HG03575 (cell line): Measurements from ENCODE around the gene WLS.

Experiments
- ATAC-seq: cut with Tn5 transposase; IDR thresholded peaks from one replicate; pipeline ENCODE4 v1.9.1; 2021; ENCODE audit not compliant: unreplicated experiment, insufficient number of reproducible peaks, low FRiP score; ENCODE audit errors: extremely low read depth

WLS gene

DNA sequence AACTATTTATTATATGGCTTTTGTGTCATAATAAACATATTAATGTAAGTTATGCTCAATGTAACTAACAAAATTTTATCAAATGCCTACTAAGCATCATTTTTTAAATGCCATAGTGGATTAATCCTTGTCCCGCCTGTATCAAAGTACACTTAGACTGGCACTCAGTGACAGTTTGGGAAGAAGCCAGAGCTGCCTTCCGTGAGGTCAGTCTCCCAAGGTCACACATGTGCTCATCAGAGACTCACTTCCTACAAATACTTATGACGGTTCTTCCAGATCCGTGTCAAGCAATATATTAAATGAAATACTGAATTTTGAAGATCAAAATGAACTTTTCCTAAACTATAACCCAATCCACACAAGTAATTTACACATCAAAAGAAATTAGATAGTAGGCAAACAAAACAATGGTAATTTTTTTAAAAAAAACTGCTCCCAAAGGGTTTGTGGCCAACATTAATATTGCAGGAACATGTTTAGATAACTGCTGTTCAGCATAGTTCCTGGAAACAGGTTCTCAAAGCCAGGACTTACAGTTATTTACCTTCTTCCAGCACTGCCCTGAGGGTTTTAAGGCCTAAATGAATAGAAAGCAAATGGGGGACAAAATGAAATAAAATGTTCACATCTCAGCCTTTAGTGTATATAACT is 27.2 kb downstream of the WLS start:
- no peak for ATAC-seq

DNA sequence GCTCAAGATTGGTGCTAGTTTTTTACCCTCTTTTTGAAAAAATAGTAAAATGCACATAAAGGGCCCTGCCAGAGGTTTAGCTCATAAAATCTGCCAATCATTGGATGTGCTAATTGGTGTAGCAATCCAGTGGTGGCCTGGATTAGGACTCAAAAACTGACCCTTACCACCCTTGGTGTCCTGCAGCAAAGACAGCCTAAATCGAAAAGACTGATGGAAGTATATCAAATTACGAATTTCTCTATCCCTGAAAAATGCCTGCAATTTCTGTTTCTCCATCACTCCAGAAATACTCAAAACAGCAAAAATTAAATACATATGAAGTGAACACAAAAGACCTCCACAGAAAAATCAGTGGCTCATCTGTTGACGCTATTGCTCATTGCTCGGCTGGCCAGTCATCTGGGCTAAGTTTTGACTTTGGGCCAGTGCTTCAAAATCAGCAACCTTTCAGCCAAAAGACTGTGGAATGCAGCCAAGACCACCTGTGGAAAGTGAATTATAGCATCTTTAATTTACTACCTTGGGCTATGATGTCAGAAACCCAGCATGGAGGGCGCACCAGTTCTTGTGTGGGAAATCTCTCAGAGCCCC is 30.0 kb downstream of the WLS start:
- no peak for ATAC-seq

GRCh38 chr1:68201546-68202238 is 30.6 kb downstream of the WLS start:
- no peak for ATAC-seq

DNA sequence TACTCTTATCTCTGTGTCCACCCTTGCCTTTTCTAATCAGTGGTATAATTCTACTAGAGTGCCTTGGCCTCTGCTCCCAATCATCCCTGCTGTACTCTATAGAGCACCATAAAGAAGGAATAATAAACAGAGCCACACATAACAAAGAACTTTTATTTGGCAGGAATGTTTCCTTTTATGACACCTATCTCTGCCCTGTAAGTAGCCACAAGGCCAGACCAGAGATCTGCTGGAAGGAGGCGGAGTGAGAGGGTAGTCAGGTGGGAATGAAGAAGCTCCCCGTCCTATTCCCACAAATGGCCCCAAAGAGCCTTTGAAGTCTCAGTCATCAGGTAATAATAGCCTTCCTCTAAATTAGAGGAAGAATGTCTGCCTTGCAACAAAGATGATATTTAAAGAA is 32.7 kb downstream of the WLS start:
- ATAC-seq, result no peak

- no peak for ATAC-seq
These were observed 33.6 kb downstream of the WLS start for GRCh38 chr1:68198752-68199151.

DNA sequence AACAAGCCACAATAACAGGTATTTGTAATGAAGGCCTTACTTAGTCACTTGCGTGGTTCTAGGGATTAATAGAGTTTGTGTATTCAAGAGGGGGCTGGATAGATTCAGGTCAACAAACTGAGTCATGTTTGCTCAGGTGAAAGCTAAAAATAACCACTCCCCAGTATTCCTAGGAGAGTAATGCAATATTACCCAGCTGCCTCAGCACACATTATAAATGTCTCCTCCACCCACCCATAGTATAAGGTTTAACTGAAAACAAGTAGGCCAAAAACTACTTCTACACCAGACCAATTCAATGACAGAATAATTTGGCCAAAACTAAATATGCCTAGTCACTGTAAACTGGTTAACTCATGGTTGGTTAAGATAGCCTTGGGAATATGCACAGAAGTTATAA is 34.4 kb downstream of the WLS start:
- no peak for ATAC-seq

DNA sequence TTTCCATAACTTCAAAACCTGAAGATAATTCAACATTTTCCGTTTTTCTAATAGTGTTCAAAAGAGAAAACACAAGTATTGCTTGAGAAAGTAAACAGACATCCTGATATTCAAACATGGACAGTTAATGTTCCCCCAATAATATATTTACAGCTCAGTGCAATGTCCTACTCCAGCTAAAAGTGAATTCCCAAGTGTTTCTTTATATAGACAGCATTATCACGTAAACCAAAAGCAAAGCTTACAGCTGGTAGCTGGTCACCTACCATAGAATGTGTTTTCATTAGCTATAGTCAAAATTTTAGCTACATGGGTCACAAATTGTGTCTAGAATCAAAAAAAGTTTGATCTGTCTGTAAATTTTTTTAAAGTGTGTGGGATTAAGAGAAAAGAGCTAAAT is 34.9 kb downstream of the WLS start:
- ATAC-seq, result no peak

DNA sequence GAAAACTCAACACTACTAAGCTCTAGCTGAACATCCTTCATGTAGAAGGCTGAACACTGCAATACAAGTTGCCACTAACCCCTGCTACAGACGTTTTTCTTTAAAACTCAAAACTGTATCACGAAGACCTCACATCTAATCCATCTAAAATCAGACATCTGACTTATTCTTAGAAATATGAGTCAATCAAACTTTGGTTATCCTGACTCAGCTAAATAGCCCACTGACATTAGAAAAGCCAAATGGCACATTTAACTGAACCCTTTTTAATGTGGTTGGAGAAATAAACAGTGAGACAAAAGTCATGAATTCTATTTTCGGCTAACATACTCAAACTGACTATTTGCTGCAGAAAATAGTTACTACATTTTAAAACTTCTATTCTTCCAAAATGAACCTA is 35.6 kb downstream of the WLS start:
- ATAC-seq, result no peak

DNA sequence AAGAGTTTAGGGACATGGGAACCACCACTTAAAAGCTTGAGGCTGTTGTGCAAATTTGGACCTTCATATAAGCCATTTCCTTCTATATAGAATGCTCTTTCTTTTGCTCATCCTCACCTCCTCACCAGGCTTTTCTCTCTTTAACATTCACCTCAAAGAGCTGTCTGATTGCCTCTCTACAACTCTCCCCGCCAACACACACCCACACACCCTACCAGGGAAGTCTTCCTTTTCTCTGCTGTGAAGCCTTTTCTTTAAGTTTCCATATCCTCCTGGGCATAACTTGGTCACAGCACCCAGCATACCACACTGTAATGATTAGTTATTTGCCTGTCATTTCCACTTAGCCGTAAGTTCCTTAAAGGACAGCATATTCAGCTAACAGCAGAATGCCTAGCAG is 40.6 kb downstream of the WLS start:
- no peak for ATAC-seq

DNA sequence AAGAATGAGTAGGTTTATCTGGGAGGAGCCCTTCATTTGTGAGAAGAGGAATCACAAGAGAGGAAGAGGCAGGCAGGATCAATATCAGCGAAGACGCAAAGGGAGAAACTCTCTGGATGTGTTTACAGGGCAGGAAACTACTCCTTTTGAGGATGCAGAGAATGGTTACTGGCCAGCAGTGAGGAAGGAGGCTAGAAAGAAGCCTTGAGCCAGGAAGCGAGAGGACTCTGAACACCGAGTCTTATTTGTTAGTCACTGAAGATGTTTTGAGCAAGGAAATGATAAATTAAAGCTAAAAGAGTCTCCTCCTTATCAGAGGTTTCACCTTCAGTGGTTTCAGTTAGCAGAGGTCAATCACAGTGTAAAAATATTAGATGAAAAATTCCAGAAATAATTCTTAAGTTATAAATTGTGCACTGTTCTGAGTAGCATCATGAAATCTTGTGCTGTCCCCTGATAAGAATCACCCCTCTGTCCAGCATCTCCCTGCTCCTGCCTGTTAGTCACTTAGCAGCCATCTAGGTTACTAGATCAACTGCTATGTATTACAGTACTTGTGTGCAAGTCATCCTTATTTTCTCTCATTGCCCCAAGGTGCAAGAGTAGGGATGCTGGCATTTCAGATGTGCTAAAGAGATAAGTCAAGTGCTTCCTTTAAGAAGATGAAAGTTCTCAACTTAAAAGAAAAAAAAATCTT is 43.5 kb downstream of the WLS start:
- no peak for ATAC-seq

DNA sequence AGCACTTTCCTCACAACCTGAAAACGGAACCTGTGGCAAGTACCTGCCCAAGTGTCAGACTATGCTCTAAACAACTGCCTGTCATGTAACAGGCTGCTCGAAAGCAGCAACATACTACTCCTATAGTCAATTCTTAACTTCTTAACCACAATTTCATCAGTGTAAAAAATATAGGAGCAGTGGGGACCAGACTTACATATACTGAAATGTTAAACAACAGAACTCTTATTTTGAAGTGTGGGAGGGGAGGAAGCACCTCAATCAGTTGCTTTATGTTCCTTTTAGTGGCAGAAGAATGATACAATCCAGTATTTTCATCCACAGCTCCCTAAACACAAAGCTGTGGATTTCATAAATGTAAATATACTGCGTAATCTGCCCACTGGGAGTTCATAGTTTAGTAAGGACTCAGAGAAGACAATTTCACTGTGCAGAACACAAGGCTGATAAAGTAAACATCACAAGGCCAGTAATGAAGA is 44.2 kb downstream of the WLS start:
- no peak for ATAC-seq

- ATAC-seq, result no peak
These were observed 46.6 kb downstream of the WLS start for GRCh38 chr1:68185743-68186142.

- no peak for ATAC-seq
These were observed 48.4 kb downstream of the WLS start for GRCh38 chr1:68183895-68184294.

DNA sequence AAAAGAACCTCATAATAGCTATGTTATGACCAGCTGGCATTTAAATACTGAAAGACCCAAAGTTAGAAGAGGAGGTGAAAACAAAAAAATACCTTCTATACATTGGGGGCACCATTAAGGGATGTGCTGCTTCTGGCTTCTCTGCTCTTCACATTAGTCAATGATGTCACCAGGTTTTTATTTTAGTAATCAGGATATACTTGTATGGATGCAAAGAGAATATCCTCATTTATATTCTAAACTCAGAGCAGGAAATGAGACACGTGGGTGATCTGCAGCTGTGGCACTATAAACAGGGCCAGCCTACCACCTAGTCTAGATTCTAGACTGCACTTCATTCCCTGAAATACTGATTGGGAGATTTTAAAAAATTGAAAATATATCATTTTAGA is 51.2 kb downstream of the WLS start:
- no peak for ATAC-seq

DNA sequence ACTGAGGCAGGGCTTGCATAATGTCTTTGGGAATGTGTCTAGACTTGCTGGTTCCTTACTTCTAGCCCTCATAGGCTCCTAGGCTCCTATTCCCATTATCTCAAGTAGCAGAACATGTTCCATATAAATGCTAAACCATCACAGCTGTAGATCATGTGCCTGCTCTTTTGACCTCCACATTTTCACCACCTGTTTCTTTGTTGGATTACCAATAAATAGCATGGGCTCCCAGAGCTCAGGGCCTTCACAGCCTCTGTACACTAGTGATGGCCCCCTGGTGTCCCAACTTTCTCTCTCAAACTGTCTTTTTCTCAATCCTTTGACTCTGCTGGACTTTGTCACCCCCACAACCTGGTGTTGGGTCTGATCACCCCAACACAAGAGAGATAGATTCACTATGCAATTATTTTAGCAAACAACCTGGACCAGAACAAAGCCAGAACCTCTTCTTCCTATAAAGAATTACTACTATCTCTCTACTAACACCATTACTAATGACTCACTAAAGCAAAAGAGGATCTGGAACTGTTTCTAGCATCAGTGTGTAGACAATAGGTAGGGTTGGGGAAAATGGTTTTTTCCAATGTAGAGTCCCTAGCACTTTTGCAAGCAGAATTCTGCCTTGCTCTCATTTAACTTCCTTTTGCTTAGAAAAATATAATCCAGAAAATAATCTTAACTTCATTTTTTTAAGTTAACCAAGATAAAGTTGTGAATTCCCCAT is 51.7 kb downstream of the WLS start:
- ATAC-seq, result no peak

DNA sequence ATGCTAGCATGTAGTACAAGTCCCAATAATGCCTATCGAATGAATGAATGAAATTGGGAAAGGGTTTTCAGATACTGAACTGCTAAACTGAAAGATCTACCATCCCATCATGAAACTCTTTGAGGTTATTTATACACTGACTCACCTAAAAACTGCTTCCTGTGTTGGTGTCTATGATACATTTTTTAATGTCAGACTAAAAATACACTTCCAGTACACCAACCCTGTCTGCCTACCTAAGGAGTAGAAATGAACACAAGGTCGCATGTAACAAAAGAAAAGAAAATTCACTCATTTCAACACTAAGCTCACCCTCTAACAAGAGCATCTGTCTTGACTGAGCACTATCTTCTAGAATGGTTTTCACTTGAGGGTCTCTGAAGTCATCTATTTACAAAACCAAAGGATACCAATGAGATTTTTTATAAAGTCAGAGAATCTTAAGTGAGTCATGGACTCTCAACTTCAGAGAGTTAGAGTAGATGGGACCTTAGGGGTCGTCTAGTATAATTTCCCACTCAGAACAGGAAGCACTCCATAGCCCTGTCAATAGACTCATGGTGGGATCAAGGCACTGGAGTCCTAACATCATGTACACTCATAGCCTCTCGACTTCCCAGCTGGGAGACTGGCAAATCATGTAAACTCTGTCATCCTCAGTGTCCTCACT is 53.4 kb downstream of the WLS start:
- peak; percentile 62 for ATAC-seq

GRCh38 chr1:68175621-68176398 is 56.5 kb downstream of the WLS start:
- no peak for ATAC-seq

- no peak for ATAC-seq
These were observed 57.6 kb downstream of the WLS start for GRCh38 chr1:68174738-68175113.
